HG03108 (cell line): ENCODE data around the gene NAMPT.
"Not testable (repeated sequence)": the region's sequence is repeated elsewhere in the genome, so short reads cannot be mapped to it uniquely, and the experiment has no call there.

Experiments
- ATAC-seq: cut with Tn5 transposase; IDR thresholded peaks from one replicate; pipeline ENCODE4 v1.9.1; 2021; ENCODE audit warnings: moderate library complexity; ENCODE audit not compliant: unreplicated experiment

NAMPT gene

DNA sequence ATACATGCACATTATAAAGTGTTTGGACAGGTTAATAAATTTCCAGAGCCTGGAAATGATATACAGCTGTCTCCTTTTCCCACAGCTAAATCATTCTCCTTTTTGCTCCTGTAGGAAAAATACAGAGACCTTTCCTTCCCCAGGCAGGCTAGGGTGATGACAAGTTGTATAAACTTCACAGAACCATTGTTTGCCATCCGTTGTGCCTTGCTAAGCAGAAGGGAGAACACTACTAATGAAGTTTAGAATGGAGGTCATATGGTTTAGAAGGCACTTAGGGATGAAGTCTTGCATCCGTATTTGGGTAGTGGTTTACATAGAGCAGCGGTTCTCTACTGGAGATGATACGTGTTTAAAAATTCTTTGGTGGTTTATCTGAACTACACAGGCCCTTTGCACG is 46.0 kb downstream of the NAMPT start:
- ATAC-seq: no peak

DNA sequence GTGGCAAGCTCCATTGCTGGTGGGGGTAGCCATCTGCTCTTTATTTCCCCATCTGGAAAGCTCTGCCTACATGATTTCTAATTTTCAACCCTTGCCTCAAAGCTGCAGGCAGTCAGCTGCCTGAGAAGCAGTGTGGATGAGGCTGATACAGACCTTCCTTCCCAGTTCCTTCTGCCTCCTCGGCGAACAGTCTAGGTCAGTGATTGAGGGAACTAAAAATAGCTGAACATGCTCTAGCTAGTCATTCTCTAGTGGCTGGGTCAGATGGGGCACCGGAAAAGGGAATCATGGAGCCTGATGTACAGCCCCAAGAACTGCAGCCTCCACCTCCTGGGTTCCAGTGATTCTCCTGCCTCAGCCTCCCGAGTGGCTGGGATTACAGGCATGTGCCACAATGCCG is 48.7 kb downstream of the NAMPT start:
- no peak for ATAC-seq

DNA sequence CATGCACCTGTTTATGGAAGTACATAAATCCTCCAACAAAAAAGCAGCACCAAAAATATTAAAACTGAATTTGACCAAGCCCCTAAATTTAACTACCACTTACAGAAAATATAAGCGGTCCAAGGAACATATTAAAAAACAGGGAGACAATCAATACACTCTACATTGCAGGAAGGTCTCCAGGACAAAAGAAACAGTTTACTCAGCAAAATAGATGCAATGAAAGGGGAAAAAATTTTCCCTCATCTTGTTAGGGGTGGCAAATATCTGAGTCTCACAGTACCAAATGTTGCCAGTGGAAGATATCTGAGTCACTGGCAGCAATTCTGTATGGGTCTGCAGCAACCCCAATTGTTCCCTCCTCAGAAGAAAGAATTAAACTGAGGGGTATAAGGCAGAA is 50.4 kb downstream of the NAMPT start:
- ATAC-seq: no peak

DNA sequence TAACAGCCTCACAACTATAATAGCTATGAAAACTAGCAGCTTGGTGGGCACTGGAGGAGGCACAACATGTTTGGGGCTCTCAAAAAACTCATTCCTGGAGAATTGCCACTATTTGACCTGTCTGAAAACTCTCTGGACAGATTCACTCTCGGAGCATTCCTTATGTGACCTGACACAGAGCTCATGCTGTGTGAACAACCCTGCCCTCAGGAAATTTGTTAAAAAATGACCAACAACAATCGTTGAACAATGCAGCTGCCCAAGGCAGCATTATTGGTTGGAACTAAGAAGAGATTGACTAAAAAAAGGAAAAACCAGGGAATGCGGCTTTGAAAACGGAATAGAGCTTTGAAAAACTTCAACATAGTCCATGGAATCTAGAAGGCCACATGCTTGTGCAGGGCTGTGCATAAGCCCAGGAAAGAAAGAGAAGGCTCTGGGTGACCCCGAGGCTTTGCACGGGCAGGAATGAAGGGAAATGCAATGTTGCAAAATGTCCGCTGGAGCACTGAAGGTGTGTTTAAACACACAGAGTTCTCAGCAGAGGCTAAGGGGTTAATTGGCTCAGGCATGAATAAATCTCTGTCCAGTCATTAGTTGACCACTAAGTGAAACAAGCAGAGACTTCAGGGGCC is 52.8 kb downstream of the NAMPT start:
- ATAC-seq: no peak

DNA sequence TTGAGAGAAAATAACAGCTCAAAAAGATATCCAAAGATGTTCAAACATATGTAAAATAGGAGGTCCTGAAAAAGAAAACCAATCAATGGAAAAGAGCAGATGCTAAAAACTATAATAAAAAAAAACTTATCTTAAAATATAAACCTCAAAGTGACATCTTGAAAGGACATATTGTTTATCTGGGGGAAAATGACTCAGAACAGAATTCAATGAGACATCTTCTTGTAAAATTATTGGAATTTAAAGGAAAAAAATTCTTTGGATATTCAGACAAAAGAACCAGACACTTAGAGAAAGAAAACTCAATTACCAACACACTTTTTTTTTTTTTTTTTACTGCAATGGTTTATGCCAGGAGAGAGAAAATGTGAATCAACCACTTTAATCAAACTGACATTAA is 58.9 kb downstream of the NAMPT start:
- ATAC-seq: no peak

DNA sequence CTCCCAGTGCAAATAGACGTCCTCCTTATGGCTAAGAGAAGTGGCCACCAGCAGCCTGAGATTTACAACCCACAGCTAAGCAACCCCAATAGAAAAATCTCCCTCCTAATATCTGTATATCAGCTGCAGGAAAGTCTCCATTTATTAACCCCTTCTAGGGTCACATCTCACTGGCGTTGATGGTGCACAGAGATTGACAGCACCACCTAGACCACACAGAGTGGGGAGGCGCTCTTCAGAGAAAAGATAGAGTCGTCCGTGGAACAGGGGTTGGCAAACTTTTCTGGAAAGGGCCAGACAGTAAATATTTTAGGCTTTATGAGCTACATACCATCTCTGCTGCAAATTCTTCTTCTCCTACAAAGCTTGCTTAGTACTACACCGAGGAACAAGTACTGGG is 60.0 kb downstream of the NAMPT start:
- no peak for ATAC-seq

DNA sequence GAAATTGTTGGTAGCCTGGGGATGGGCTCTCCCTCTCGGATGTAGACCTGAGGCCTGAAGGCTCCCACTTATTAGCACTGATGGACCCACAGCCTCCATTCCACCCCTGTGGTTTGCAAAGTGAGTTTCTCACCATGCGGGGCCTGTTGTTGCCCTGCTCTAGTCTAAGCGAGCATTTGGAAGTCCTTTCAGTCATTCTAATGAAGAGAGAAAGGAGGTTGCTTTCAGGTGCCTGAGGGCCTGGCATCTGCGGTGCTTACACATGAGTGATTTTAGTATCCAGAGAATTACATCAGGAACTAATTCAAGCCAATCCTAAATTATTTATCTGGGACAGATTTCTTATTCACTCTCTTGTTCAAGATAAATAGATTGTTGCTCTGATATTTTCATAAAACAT is 61.6 kb downstream of the NAMPT start:
- no peak for ATAC-seq

DNA sequence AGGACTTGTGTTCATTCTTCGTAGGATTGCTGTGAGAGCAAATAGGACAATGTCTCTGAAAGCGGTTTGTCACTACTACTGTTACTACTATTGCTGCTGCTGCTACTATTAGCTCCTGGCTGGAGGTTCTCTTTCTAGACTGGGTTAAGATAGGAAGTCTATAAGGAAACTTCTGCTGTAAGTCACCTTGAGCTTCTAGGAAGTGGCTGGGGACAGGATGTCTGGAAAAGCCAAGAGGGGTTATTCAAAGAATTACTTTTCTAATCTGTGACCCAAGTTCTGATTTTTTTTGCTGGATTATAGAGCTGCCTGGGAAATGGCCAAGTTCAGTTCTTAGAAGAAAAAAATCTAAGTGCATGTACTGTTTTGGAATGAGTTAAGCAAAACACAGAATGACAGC is 62.2 kb downstream of the NAMPT start:
- ATAC-seq: no peak

DNA sequence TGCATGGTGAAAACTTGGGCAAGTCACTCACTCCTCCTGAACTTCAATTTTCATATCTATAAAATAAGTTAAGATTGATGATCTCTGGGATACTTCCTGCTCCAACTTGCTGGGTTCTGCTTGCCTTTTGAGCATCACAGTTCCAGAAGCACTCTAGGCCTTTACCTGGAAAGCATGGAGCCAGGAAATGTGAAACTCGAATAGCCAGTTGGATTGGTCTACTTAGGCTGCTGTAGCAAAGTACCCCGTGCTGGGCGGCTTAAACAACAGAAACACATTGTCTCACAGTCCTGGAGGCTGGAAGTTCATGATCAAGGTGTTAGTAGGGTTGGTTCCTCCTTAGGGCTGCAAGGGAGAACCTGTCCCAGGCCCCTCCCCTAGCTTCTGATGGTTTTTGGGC is 64.5 kb downstream of the NAMPT start:
- ATAC-seq: no peak

DNA sequence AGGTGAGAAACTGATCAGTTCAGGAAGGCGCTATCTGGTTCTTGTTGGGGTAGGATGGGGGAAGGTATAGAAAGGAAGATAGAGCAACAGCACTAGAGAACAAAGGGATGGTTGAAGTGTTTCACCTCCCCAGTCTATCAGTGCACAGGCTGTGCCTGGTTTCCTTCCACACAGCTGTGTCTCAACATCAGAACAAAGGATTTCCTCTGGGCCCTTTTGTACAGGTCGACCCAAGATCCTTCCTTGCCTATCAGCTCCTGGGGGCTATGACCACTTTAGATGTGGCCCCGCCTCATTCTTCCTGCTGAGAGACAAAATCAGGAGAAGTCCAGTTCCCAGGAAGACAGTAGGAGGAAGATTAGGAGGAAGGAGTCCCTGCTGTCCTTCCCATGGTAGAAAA is 65.6 kb downstream of the NAMPT start:
- no peak for ATAC-seq

DNA sequence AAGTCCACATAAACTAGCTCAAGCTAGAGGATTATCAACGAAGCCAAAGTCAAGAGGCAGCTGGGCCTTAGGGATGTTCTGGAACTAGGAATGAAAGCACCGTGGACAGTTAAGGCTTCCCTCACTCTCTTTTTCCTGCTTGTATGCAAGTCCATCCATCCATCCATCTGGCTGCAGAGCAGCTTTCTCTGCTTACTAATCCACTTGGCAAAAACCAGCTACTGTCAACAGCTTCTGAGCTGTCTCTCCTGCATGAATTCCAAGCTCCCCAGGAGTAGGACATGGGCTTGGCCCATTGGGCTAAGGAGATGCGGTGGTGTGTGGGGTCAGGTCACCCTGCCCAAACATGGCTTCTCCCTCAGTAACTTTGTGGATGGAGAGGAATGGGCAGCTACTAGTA is 66.2 kb downstream of the NAMPT start:
- ATAC-seq: no peak

DNA sequence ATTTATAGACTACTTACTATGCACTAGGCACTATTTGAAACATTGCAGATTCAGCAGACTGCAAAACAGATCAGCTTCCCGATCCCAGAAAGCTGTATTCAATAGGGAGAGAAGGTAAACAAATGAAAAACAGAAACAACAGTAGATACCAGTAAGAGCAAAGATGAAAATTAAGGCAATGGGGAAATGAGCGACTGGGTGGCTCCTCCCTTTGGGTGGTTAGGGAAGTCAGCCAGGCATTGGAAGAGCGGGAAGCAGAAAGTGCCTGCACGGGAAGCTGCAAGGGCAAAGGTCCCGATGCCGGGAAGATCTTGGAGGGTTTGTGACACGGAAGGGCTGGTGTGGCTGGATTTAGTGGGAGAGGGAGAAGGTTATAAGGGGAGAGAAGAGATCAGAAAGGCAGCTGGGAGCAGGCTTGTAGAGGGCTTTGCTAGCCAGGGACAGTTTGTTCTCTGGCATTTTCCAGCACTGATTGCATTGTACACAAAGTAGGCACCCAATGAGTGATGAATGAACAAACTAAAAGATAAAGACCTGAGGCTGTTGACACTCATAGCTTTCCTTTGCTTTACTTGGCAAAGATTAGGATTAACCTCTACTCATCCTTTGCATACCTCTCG is 67.8 kb downstream of the NAMPT start:
- no peak for ATAC-seq

DNA sequence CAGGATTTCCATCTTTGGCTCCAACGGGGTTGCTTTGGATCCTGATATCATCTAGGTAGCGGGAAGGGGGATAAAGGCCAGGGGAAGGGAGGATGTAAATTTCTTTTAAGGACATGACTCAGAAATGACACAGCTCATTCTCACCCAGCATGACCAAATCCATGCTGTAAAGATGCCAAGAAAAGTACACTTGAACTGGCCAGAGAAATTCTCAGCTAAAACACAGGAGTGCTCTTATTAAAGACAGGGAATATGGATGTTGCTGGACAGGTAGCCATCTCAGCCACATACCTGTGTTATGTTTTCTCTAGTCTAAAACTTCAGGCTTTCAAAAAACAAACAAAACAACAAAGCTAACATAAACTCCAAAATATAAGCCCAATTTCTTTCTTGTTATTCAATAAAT is 68.3 kb downstream of the NAMPT start:
- ATAC-seq: no peak

DNA sequence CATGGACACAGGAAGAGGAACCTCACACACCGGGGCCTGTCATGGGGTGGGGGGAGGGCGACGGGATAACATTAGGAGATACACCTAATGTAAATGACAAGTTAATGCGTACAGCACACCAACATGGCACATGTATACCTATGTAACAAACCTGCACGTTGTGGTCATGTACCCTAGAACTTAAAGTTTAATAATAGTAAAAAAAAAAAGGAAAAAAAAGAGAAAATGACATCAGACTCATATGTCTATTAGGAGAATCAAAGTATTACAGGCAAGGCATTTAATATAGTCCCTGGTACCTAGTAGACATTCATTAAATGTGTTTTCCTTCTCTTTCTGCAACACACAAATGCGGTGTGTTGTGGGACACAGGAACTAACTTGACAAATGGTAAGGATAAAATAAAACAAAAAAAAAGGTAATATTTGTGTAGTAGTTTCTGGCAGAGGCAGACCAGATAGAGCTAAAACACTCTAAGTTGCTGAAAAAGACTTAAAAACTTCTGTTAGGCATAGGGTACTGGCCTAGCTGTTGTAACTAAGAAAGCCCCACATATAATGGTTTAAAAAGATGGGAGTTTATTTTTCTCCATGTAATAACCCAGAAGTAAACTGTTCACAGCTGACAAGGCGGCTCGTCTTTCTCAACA is 68.8 kb downstream of the NAMPT start:
- no peak for ATAC-seq

DNA sequence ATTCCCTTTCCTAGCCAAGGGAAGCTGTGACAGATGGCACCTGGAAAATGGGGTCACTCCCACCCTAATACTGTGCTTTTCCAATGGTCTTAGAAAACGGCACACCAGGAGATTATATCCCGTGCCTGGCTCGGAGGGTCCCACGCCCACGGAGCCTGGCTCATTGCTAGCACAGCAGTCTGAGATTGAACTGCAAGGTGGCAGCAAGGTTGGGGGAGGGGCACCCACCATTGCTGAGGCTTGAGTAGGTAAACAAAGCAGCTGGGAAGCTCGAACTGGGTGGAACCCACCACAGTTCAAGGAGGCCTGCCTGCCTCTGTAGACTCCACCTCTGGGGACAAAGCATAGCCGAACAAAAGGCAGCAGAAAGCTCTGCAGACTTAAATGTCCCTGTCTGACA is 75.8 kb downstream of the NAMPT start:
- ATAC-seq: not testable (repeated sequence)

DNA sequence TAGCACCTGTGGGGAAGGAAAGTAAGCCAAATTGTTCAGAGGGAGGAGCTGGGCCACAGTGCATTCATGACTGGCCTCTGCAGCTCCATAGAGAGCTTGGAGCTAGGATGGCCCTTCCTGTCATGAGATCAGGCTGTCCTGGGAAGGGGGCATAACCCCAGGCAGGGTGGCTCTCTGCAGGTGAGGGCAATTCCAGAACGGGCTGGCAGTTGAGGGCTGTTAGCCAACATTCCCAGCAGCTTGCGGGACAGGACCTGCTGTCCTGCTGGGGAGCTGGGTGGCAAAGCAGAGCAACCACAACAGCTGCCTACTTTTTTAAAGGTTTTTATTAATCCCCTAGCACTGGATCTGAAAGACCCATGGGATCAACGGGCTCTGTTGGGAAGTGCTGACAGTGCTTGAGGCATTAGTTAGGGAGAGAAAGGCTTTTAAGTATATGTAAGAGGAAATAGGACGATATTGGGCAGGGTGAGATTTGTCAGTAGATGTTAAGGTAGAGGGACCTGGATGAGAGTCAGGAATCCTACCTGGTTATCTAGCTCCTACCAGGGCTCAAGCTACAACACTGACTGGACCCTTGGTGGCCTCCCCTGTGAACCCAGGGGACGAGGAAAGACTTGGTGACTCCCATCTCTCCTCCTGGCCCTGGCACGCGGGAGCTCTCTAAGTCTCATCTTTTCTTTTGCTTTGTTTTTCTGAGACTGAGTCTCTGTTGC is 77.8 kb downstream of the NAMPT start:
- no peak for ATAC-seq

DNA sequence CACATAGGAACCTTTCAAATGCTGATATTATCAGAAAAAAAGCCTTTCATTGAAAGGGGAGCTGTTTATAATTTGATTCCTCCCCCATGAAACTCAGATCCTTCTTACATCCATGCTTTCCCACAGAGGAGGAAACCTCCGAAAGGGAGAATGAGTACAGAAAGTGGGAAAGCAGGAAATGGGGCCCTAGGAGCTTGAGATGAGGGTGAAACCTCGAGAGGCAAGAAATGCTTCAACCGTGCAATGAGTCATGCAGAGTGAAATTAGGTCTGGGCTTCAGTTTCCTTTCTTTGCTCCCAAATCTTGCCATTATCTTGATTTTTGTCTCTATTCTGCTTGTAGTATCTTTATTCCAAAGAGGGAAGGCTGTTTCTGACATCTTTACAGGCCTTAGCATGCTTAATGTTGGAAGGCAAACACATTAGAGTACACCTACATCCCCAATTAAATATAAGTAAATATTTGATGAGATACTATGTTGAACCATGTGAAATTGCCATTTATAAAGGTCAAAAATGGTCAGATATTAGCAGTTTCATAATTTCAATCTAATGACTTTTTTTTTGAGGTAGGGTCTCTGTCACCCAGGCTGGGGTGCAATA is 79.1 kb downstream of the NAMPT start:
- ATAC-seq: no peak

DNA sequence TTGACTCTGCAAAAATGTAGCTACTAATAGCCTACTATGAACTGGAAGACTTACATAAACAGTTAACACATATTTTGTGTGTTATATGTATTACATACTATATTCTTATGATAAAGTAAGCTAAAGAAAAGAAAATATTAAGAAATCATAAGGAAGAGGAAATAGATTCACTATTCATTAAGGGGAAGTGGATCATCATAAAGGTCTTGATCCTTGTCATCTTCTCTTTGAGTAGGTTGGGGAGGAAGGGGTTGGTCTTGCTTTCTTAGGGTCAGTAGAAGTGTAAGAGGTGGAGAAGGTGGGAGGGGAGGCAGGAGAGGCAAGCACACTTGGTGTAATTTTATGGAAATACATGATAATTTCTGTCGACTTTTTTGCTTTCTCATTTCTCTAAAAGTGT is 81.3 kb downstream of the NAMPT start:
- no peak for ATAC-seq

DNA sequence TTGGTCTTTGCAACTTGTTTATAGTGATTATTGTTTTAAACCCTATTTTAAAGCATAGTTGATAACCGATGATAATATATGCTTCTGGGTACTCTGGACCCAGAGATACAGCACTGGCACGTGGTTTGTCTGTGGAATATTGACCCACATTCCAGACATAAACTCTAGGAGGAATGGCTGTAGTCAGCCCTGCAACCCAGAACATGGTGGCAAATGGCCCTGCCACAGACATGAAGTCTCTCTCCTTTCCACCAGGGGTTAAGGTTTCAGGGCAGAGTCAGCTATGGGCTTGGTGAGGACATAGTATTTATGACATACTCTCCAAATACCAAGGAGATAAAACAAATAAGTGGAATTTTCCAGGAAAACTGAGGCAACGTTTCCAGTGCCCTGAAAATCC is 83.6 kb downstream of the NAMPT start:
- ATAC-seq: no peak

DNA sequence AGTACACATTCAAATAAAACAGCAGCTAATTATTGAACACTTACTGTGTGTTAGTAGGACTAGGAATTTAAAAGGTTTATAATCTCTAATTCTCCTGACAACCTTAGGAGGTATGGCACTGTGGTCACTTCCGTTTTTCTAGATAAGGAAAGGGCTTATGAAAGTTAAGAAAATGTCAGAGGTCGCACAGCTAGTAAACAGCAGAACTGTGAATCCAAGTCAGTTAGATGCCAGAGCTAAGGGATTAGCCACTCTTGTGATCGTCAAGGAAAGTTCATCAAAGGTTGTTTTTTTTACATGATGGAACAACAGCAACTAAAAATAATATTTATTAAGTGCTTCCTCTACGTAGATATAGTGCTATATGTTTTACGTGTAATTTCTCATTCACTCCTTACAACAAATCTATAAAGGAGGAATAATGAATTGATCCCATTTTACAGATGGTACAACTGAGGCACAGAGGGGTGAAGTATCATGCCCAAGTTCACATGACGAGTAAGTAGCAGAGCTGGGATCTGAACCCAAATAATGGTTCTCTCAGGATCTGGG is 84.9 kb downstream of the NAMPT start:
- ATAC-seq: no peak

DNA sequence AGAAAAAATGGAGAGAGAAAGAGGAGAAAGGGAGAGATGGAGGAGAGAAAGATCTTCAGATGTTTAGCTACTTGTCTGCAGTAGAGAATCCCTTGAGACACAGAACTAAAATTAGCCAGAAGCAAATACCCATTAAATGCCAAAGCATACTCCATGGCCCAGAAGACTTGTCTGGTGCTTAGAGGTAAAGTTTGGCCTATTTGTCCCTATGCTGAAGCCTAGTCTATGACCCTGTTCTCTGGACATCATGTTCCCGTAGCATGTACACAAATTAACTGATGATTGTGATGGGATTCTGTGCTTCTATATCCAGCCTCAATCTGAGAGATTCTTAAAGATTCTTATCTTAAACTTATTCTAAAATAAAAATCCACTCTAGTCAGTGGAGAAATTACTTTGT is 85.8 kb downstream of the NAMPT start:
- ATAC-seq: no peak
